ENCODE data around the gene CD244.
"Not testable (repeated sequence)": the region's sequence is repeated elsewhere in the genome, so short reads cannot be mapped to it uniquely, and the experiment has no call there.

Gene CD244

GRCh38 chr1:160789051-160789701 lies 73.5 kb downstream of the CD244 start:
- TF ChIP-seq CTCF (IDR thresholded peaks at IDR 0.05; ENCODE audit: insufficient read depth, low read length), result no peak
- TF ChIP-seq POLR2AphosphoS5 (IDR thresholded peaks at IDR 0.05; ENCODE audit: low read depth), result no peak
- no peak for TF ChIP-seq GABPA (IDR thresholded peaks at IDR 0.05; ENCODE audit: low read depth)
- TF ChIP-seq SPI1 (IDR thresholded peaks at IDR 0.05; ENCODE audit: borderline replicate concordance, low read depth), result no peak
- no peak for TF ChIP-seq REST (IDR thresholded peaks at IDR 0.05; ENCODE audit: insufficient replicate concordance, low read depth)
- Histone ChIP-seq H3K27me3 (ENCODE audit: insufficient read depth, poor library complexity, severe bottlenecking) (no peaks in the 10 kb centered on the region), H3K4me3 (replicated peaks; ENCODE audit: insufficient read depth, low read length) (no peak overlapping the region), H3K27ac (replicated peaks) (no peak overlapping the region)
- DNase-seq (ENCODE audit: low read depth in 1 of 2, low spot score in 1 of 2), result no peak

GRCh38 chr1:160782988-160783765 lies 79.5 kb downstream of the CD244 start:
- not testable (repeated sequence) for DNase-seq (ENCODE audit: low read depth in 1 of 2, low spot score in 1 of 2); H3K27me3 ChIP-seq (ENCODE audit: insufficient read depth, poor library complexity, severe bottlenecking); H3K4me3 ChIP-seq (replicated peaks; ENCODE audit: insufficient read depth, low read length); H3K27ac ChIP-seq (replicated peaks)

- DNase-seq (ENCODE audit: low read depth in 1 of 2, low spot score in 1 of 2), result peak in 1 of 2 experiments; percentile 37
- no peak overlapping the region for H3K4me3 ChIP-seq (replicated peaks; ENCODE audit: insufficient read depth, low read length)
- H3K27ac ChIP-seq (replicated peaks), result no peak overlapping the region
- H3K27me3 ChIP-seq (ENCODE audit: insufficient read depth, poor library complexity, severe bottlenecking), result no peaks in the 10 kb centered on the region
- TF ChIP-seq POLR2AphosphoS5 (IDR thresholded peaks at IDR 0.05; ENCODE audit: low read depth), result no peak
- TF ChIP-seq CTCF (IDR thresholded peaks at IDR 0.05; ENCODE audit: insufficient read depth, low read length), result no peak
- no peak for TF ChIP-seq REST (IDR thresholded peaks at IDR 0.05; ENCODE audit: insufficient replicate concordance, low read depth)
- no peak for TF ChIP-seq GABPA (IDR thresholded peaks at IDR 0.05; ENCODE audit: low read depth)
- TF ChIP-seq SPI1 (IDR thresholded peaks at IDR 0.05; ENCODE audit: borderline replicate concordance, low read depth), result no peak
Observed at GRCh38 chr1:160781914-160782689, 80.6 kb downstream of the CD244 start.

- no peak for DNase-seq (ENCODE audit: low read depth in 1 of 2, low spot score in 1 of 2)
- H3K4me3 ChIP-seq (replicated peaks; ENCODE audit: insufficient read depth, low read length), result no peak overlapping the region
- H3K27ac ChIP-seq (replicated peaks), result no peak overlapping the region
- TF ChIP-seq GABPA (IDR thresholded peaks at IDR 0.05; ENCODE audit: low read depth) (no peak), SPI1 (IDR thresholded peaks at IDR 0.05; ENCODE audit: borderline replicate concordance, low read depth) (no peak), CTCF (IDR thresholded peaks at IDR 0.05; ENCODE audit: insufficient read depth, low read length) (no peak), POLR2AphosphoS5 (IDR thresholded peaks at IDR 0.05; ENCODE audit: low read depth) (no peak), REST (IDR thresholded peaks at IDR 0.05; ENCODE audit: insufficient replicate concordance, low read depth) (no peak)
- no peaks in the 10 kb centered on the region for H3K27me3 ChIP-seq (ENCODE audit: insufficient read depth, poor library complexity, severe bottlenecking)
Observed at GRCh38 chr1:160781186-160781766, 81.4 kb downstream of the CD244 start.
